Lower leg skin (tissue), 3 donors: ENCODE data around the gene NOL11.
"Not testable (repeated sequence)": the region's sequence is repeated elsewhere in the genome, so short reads cannot be mapped to it uniquely, and the experiment has no call there.

Experiments
- CTCF ChIP-seq, 3 donors: fragments of 450-650 bp; IDR thresholded peaks; one replicate each; pipeline ENCODE4 v1.5.1; 2016; ENCODE audit warnings: antibody characterized with exemption in 3 of 3, mild to moderate bottlenecking in 3 of 3, moderate library complexity in 2 of 3
- POLR2A ChIP-seq, 2 donors: fragments of 450-650 bp; IDR thresholded peaks; one replicate each; pipeline ENCODE4 v1.6.1; 2016 to 2017; ENCODE audit warnings: antibody characterized with exemption in 2 of 2, mild to moderate bottlenecking in 1 of 2, moderate library complexity in 1 of 2

- TF ChIP-seq POLR2A, CTCF (IDR thresholded peaks at IDR 0.05): not testable (repeated sequence)
Observed at GRCh38 chr17:67756766-67757165, 39.0 kb downstream of the NOL11 start.
